Stromal cell of bone marrow (primary cell): ENCODE measurements around the gene LEPR.

Experiments used
- DNase-seq: peaks from one replicate; pipeline ENCODE4 v3.0.0-alpha.2; 2012; ENCODE audit warnings: low read depth

Gene LEPR

GRCh38 chr1:65412256-65412983, 8.0 kb upstream of the LEPR start:
- DNase-seq: no peak

- DNase-seq: no peak
These were observed 7.5 kb upstream of the LEPR start for GRCh38 chr1:65412984-65413375.

GRCh38 chr1:65414538-65414937, 5.9 kb upstream of the LEPR start:
- no peak for DNase-seq

GRCh38 chr1:65416767-65417166, 3.7 kb upstream of the LEPR start:
- no peak for DNase-seq

- no peak for DNase-seq
These were observed 2.7 kb upstream of the LEPR start for GRCh38 chr1:65417729-65418128.

- no peak for DNase-seq
These were observed 1.8 kb upstream of the LEPR start for GRCh38 chr1:65418522-65419185.

GRCh38 chr1:65419681-65420589, 533 bp upstream of the LEPR start:
- peak; percentile 96 for DNase-seq

GRCh38 chr1:65421351-65422025, 1.0 kb downstream of the LEPR start:
- DNase-seq: no peak

- no peak for DNase-seq
These were observed 2.1 kb downstream of the LEPR start for GRCh38 chr1:65422241-65423203.

- no peak for DNase-seq
These were observed 3.6 kb downstream of the LEPR start for GRCh38 chr1:65423884-65424572.

GRCh38 chr1:65424573-65424889, 4.1 kb downstream of the LEPR start:
- no peak for DNase-seq

- no peak for DNase-seq
These were observed 4.5 kb downstream of the LEPR start for GRCh38 chr1:65425006-65425405.

GRCh38 chr1:65425697-65426096, 5.2 kb downstream of the LEPR start:
- DNase-seq: no peak

GRCh38 chr1:65429078-65429477, 8.6 kb downstream of the LEPR start:
- no peak for DNase-seq

- DNase-seq: peak; percentile 81
These were observed 9.3 kb downstream of the LEPR start for GRCh38 chr1:65429806-65430205.

GRCh38 chr1:65431111-65431705, 10.7 kb downstream of the LEPR start:
- no peak for DNase-seq

GRCh38 chr1:65432918-65433317, 12.4 kb downstream of the LEPR start:
- no peak for DNase-seq

GRCh38 chr1:65434255-65434654, 13.8 kb downstream of the LEPR start:
- DNase-seq: no peak

GRCh38 chr1:65434760-65435159, 14.3 kb downstream of the LEPR start:
- DNase-seq: no peak

GRCh38 chr1:65435987-65436386, 15.5 kb downstream of the LEPR start:
- no peak for DNase-seq
